GM12875 (cell line): ENCODE results near the gene EFCAB11.

Experiments used
- H3K4me3 ChIP-seq: one replicate; pipeline ENCODE4 v1.5.1; 2011; ENCODE audit warnings: low read depth, low read length, control low read depth
- CTCF ChIP-seq: IDR thresholded peaks from 2 replicates; pipeline ENCODE4 v1.5.1; 2011; ENCODE audit warnings: low read depth, mild to moderate bottlenecking, control low read depth, inconsistent platforms, low read length, moderate library complexity, borderline replicate concordance; ENCODE audit not compliant: insufficient read depth

EFCAB11 gene

GRCh38 chr14:89911010-89911919, 43.3 kb downstream of the EFCAB11 start:
- no peak for TF ChIP-seq CTCF
- no peak overlapping the region for H3K4me3 ChIP-seq

- TF ChIP-seq CTCF = no peak
- no peak overlapping the region for H3K4me3 ChIP-seq
Measured at GRCh38 chr14:89910691-89911009, 43.9 kb downstream of the EFCAB11 start.

- no peak overlapping the region for H3K4me3 ChIP-seq
- no peak for TF ChIP-seq CTCF
Measured at GRCh38 chr14:89909586-89909985, 44.9 kb downstream of the EFCAB11 start.

- TF ChIP-seq CTCF = no peak
- no peak overlapping the region for H3K4me3 ChIP-seq
Measured at GRCh38 chr14:89908712-89909450, 45.6 kb downstream of the EFCAB11 start.

GRCh38 chr14:89907655-89908054, 46.9 kb downstream of the EFCAB11 start:
- TF ChIP-seq CTCF = no peak
- no peak overlapping the region for H3K4me3 ChIP-seq

- no peak overlapping the region for H3K4me3 ChIP-seq
- no peak for TF ChIP-seq CTCF
Measured at GRCh38 chr14:89906000-89906399, 48.5 kb downstream of the EFCAB11 start.
